Stomach (tissue), 9 donors: ENCODE results near the gene RNF220. TPM values are rescaled to one million over a fixed set of nuclear protein-coding genes. Genes with fewer than 3 reads are reported as not detected.

ENCODE experiments used
- DNase-seq, 2 donors: peaks; one replicate each; pipeline versions ENCODE4 v3.0.0 to v3.0.0-alpha.2; 2013 to 2019
- H3K27ac ChIP-seq, 5 donors: fragments of 200-600 bp in 4 of 5; sonication (generic) in 4 of 5; one replicate each; pipeline ENCODE4 v1.5.1; 2013 to 2019; ENCODE audit warnings: mild to moderate bottlenecking in 1 of 5, moderate library complexity in 1 of 5
- H3K27me3 ChIP-seq, 3 donors: fragments of 200-600 bp; sonication (generic); one replicate each; pipeline ENCODE4 v1.5.1; 2017 to 2019; ENCODE audit warnings: mixed run types in 1 of 3
- H3K36me3 ChIP-seq, 4 donors: fragments of 200-600 bp; sonication (generic); 1 replicate in 3 of 4; 2 replicates in 1 of 4; pipeline ENCODE4 v1.5.1; 2016 to 2019
- H3K4me1 ChIP-seq, 4 donors: fragments of 200-600 bp; sonication (generic); one replicate each; pipeline ENCODE4 v1.5.1; 2016 to 2019
- H3K4me3 ChIP-seq, 4 donors: fragments of 200-600 bp; sonication (generic) in 3 of 4; one replicate each; pipeline ENCODE4 v1.5.1; 2016 to 2019; ENCODE audit warnings: mild to moderate bottlenecking in 1 of 4
- H3K9me3 ChIP-seq, 4 donors: fragments of 200-600 bp; sonication (generic); one replicate each; pipeline ENCODE4 v1.5.1; 2016 to 2019
- CTCF ChIP-seq, 7 experiments: fragments of 450-650 bp in 4 of 7; fragments of 200-600 bp in 3 of 7; sonication (generic) in 3 of 7; IDR thresholded peaks; one replicate each; pipeline ENCODE4 v1.5.1; 2016 to 2019; ENCODE audit warnings: antibody characterized with exemption in 7 of 7, control low read depth in 2 of 7, mild to moderate bottlenecking in 1 of 7
- EP300 ChIP-seq: sonication (generic); formaldehyde crosslinking; IDR thresholded peaks from one replicate; pipeline ENCODE4 v1.6.1; 2017; ENCODE audit warnings: antibody characterized with exemption
- POLR2A ChIP-seq, 4 donors: fragments of 450-650 bp; IDR thresholded peaks; one replicate each; pipeline ENCODE4 v1.6.1; 2016; ENCODE audit warnings: antibody characterized with exemption in 4 of 4, control low read depth in 2 of 4, mild to moderate bottlenecking in 1 of 4, moderate library complexity in 1 of 4
- POLR2AphosphoS5 ChIP-seq, 3 donors: sonication (generic); formaldehyde crosslinking; IDR thresholded peaks; one replicate each; pipeline ENCODE4 v1.6.1; 2016; ENCODE audit warnings: antibody characterized with exemption in 3 of 3
- WGBS, 5 donors: extraction: QIAGEN DNeasy Blood & Tissue Kit in 3 of 5; methylation state at CpG; one replicate each; pipeline versions ENCODE4 v1.1.5 to v1.1.7; 2013 to 2018; 5-methylcytosine and 5-hydroxymethylcytosine counted together
- intact Hi-C: fragments of 100-400 bp; cut with DNase I; formaldehyde crosslinking; loops from one replicate; pipeline ENCODE4 v1.15.1; 2023; ENCODE audit warnings: low total_unique reads
- polyA plus RNA-seq, 3 donors: library from polyadenylated mRNA; stranded (reverse); fragments of 200-250 nt; gene quantifications; one replicate each; pipeline ENCODE4 v1.2.3, GENCODE V29; 2013
- total RNA-seq, 5 donors: library from RNA; depleted of rRNA; stranded (reverse); fragments of >200 nt; gene quantifications; one replicate each; pipeline versions ENCODE4 v1.1.0 to v1.2.3, GENCODE V29; 2014 to 2016
- donor health status: healthy with polysubstance abuse.
- donor health status: Bipolar disorder and iron deficiency.
- donor health status: healthy.

Gene RNF220
- total and polyA plus RNA-seq, 8 donors, result 21.0 to 207 (median 47.2) TPM

GRCh38 chr1:44507490-44508396 lies 102.7 kb downstream of the RNF220 start:
- H3K4me1 ChIP-seq, result peaks cover 0 to 2% (median 0%) of the 10 kb centered on the region in 4 donors
- no peak for DNase-seq
- peaks cover 0 to 38% (median 14%) of the 10 kb centered on the region in 3 donors for H3K27me3 ChIP-seq
- TF ChIP-seq CTCF (IDR thresholded peaks at IDR 0.05) (no peak), EP300 (no peak), POLR2AphosphoS5 (IDR thresholded peaks at IDR 0.05) (no peak)
- no peaks in the 10 kb centered on the region for H3K36me3 ChIP-seq
- 55 to 72% (median 62%) methylated on average over 24 to 26 of the region's 26 CpGs for WGBS, 5 donors
- intact Hi-C loops, result no loop called here
- H3K9me3 ChIP-seq, result no peaks in the 10 kb centered on the region
- no peak overlapping the region for H3K27ac ChIP-seq
- H3K4me3 ChIP-seq, result no peak overlapping the region

GRCh38 chr1:44508397-44508745 lies 103.3 kb downstream of the RNF220 start:
- no peak for DNase-seq
- Histone ChIP-seq H3K27me3 (peaks cover 0 to 42% (median 14%) of the 10 kb centered on the region in 3 donors), H3K9me3 (no peaks in the 10 kb centered on the region), H3K4me3 (no peak overlapping the region), H3K27ac (no peak overlapping the region), H3K36me3 (no peaks in the 10 kb centered on the region), H3K4me1 (peaks cover 0 to 4% (median 0%) of the 10 kb centered on the region in 4 donors)
- 87 to 94% (median 92%) methylated on average over 5 of the region's 5 CpGs for WGBS, 5 donors
- TF ChIP-seq EP300 (no peak), POLR2AphosphoS5 (IDR thresholded peaks at IDR 0.05) (no peak), POLR2A (IDR thresholded peaks at IDR 0.05) (no peak), CTCF (IDR thresholded peaks at IDR 0.05) (no peak)
- intact Hi-C loops, result no loop called here

- intact Hi-C loops, result no loop called here
- 68 to 84% (median 76%) methylated on average over 3 of the region's 3 CpGs for WGBS, 5 donors
These were observed 106.3 kb downstream of the RNF220 start for GRCh38 chr1:44511363-44511762.

GRCh38 chr1:44511769-44512168 lies 106.7 kb downstream of the RNF220 start:
- no peak for DNase-seq
- TF ChIP-seq CTCF (IDR thresholded peaks at IDR 0.05) (no peak), EP300 (no peak), POLR2A (IDR thresholded peaks at IDR 0.05) (no peak), POLR2AphosphoS5 (IDR thresholded peaks at IDR 0.05) (no peak)
- H3K36me3 ChIP-seq, result no peaks in the 10 kb centered on the region
- peaks cover 0 to 34% (median 14%) of the 10 kb centered on the region in 3 donors for H3K27me3 ChIP-seq
- H3K4me3 ChIP-seq, result no peak overlapping the region
- 50 to 69% (median 63%) methylated on average over 7 of the region's 7 CpGs for WGBS, 5 donors
- intact Hi-C loops, result no loop called here
- no peak overlapping the region for H3K27ac ChIP-seq
- H3K9me3 ChIP-seq, result no peaks in the 10 kb centered on the region
- H3K4me1 ChIP-seq, result peaks cover 0 to 4% (median 0%) of the 10 kb centered on the region in 4 donors

More at GRCh38 chr1:44511363-44511762, 106.3 kb downstream of the RNF220 start:
- no peaks in the 10 kb centered on the region for H3K36me3 ChIP-seq
- no peak overlapping the region for H3K27ac ChIP-seq
- no peaks in the 10 kb centered on the region for H3K9me3 ChIP-seq
- H3K27me3 ChIP-seq, result peaks cover 0 to 36% (median 14%) of the 10 kb centered on the region in 3 donors
- TF ChIP-seq POLR2A (IDR thresholded peaks at IDR 0.05) (no peak), POLR2AphosphoS5 (IDR thresholded peaks at IDR 0.05) (no peak), EP300 (no peak), CTCF (IDR thresholded peaks at IDR 0.05) (no peak)
- no peak overlapping the region for H3K4me3 ChIP-seq
- DNase-seq, result no peak
- H3K4me1 ChIP-seq, result peaks cover 0 to 4% (median 0%) of the 10 kb centered on the region in 4 donors
